ENCODE results near the gene PRH2.

- peak; percentile 34 to 42; a peak in 3 of 4 replicates for TF ChIP-seq RAD21 (IDR thresholded peaks at IDR 0.05 in 1 of 2, conservative IDR thresholded peaks at IDR 0.05 in 1 of 2; ENCODE audit: low read depth in 2 of 2, low read length in 2 of 2)
- TF ChIP-seq POLR2A (IDR thresholded peaks at IDR 0.05; ENCODE audit: control extremely low read depth in 1 of 2, low read depth in 2 of 2, low read length in 2 of 2) = no peak
- no peak for TF ChIP-seq CTCF (IDR thresholded peaks at IDR 0.05; ENCODE audit: control extremely low read depth in 1 of 3, insufficient read depth in 1 of 3, low read depth in 1 of 3, low read length in 3 of 3)
- TF ChIP-seq HDAC6 (IDR thresholded peaks at IDR 0.05; ENCODE audit: low read depth, low read length) = no peak
- TF ChIP-seq SP2 (IDR thresholded peaks at IDR 0.05; ENCODE audit: low read length) = no peak
Measured at GRCh38 chr12:10959804-10960203, 30.8 kb downstream of the PRH2 start.
